ENCODE results near the gene STK11IP.

STK11IP gene

DNA sequence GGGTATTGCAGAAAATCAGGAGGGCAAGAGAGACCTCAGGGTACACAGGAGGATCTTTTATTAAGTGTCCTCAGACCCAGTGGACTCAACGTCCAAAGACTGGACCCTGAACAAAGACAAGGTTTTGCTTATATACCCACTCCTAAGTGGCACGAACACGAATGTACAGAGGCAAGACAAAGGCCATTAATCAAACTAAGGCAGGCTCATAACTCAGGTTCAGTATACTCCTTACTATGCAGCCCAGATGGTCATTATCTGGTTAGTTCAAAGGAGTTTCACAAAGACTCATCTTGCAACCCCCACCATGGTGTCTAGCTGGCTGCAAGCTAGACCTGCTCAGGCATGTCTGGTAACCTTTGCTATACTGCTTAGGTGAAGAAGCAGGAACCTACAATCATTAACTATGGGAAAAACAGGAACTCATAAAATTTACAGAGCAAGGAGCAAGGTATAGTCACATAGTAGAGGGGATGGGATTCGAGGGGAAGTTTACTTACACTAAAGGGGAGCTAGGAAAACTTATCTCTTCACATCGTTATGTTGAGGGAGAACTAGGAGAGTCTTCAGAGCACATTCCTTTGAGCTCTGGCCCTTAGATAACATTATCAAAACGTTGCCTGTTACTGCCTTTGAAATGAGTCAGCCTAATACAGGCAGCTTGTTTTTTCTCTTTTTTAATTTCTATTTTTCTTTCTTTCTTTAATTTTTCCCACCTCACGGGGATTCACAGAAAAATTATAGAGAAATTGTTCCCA, 63.7 kb downstream of the STK11IP start:
- DNase-seq: no peak

DNA sequence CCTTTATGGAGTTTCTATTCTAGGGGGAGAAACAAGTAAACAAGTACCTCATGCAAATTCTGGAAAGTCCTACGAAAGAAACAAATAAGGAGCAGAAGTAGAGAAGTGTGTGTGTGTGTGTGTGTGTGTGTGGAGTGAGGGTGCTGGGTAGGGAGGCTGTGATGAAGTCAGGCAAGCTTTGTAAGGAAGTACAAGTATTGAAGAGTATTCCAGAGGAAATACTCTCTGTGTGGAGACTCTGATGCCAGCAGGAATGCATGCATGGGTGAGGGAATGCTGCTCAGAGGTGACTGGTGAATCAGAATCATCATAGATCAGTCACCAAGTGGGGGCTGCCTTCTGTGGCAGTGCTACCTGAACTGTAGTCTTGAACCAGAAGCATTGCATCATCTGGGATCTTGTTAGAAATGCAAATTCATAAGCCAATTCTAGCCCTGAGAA, 64.3 kb downstream of the STK11IP start:
- DNase-seq: no peak

DNA sequence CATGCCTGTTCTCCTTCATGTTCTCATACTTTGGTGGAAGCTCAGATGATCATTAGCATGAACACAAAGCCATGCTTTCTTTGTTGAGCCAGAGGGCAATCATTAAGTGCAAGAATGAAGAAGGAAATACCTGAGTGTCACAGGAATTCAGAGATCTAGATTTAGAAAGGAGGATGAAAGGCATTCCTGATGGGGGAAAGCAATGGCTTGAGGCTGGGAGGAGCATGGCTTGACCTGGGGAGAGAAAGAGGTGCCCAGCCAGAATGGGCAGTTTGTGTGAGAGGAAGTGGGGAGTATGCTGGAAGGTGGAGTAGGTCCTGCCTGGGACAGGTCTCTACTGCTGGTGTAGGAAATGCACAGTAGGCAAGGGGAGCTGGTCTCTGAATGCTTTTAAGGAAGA, 64.9 kb downstream of the STK11IP start:
- no peak for DNase-seq

DNA sequence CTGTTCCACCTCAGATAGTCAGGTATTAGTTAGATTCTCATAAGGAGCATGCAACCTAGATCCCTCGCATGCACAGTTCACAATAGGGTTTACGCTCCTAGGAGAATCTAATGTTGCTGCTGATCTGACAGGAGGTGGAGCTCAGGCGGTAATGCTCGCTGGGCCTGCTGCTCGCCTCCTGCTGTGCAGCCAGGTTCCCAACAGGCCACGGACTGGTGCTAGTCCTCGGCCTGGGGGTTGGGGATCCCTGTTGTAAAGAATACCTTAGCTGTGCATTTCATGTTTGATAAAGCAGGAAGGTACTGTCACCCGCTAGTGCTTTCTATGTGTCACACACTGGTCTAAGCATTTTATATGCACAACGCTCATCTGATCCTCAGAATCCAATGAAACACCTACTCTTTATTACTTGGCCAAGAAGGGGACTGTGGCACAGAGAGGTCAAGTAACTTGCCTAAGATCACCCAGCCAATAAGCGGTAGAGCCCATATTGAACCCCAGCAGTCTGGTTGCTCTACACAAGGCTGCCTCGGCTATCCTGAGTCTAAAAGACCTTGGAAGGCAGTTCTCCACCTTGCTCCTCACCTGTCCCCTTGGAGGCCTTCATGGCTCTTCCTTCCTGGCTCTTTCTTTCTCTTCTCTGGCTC, 65.6 kb downstream of the STK11IP start:
- no peak for DNase-seq

DNA sequence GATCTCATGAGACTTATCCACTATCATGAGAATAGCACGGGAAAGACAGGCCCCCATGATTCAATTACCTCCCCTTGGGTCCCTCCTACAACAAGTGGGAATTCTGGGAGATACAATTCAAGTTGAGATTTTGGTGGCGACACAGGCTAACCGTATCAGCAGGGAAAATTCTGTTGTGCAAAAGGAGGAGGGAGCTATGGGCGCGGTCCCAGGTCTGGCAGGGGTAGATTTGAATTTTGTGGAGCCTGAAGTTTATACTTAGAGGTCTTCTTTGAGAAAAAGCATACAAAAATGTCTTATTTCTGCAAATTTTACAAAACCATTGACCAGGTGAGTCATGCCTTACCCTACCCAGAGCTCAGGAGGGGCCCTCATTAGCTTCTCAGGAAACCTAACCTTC, 66.4 kb downstream of the STK11IP start:
- DNase-seq: no peak

DNA sequence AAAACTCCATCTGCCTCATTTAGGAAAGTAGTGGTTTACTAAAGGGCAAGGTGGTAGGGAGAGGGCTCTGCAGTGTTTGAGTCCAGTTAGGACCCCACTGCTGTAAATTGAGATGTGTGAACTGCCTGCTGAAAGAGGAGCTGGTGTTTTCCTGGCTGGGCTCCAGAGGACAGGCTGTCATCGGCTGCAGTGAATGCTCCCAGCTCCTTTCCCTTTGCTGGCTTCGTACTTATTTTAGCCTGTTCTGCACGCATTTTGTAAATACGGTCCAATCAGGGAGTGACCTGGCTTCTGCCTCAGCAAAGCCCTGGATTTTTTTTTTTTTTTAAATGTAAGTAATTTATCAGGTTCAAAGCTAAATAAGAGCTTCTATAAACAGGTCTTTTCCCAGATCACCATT, 67.3 kb downstream of the STK11IP start:
- DNase-seq: no peak

DNA sequence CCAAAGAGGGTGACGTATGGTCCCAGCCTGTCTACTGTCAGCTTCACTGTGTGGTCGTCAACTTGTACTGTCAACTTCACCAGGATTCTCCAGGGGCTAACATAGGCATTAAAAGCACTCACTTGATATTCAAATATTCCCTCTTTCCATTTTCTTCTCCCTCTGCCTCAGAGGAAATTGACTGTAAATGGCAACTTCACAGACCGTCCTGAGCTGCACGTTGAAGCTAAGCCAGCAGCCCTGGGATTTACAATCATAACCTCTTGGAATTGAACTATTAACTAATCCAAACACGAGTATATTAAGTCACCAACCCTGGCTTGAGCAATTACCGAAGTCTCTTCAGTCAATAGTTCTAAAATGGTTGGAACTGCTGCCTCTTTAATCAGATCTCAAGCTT, 68.3 kb downstream of the STK11IP start:
- DNase-seq: no peak

All from T-helper 9 cell (primary cell).